Body of pancreas (tissue), 4 donors: ENCODE data around the gene ASTN2. TPM values are rescaled to one million over a fixed set of nuclear protein-coding genes. Genes with fewer than 3 reads are reported as not detected.

Experiments
- ATAC-seq: fragments of 150-250 bp; one replicate; pipeline ENCODE4 v1.9.1; 2016
- DNase-seq, 4 donors: peaks; one replicate each; pipeline ENCODE4 v3.0.0-alpha.2; 2019
- H3K27ac ChIP-seq, 4 donors: fragments of 200-600 bp; sonication (generic); 1 replicate in 3 of 4; 2 replicates in 1 of 4; pipeline versions ENCODE4 v1.5.1 to v1.6.1; 2016 to 2019; ENCODE audit warnings: mild to moderate bottlenecking in 1 of 4, mixed read lengths in 1 of 4, moderate library complexity in 1 of 4
- H3K27me3 ChIP-seq, 2 donors: fragments of 200-600 bp; sonication (generic); one replicate each; pipeline ENCODE4 v1.6.0; 2016; ENCODE audit warnings: mild to moderate bottlenecking in 1 of 2
- H3K36me3 ChIP-seq, 2 donors: fragments of 200-600 bp; sonication (generic); replicated peaks in 1 of 2; 2 replicates each; pipeline ENCODE4 v1.5.1; 2016; ENCODE audit warnings: low read depth in 2 of 2; ENCODE audit not compliant: insufficient read depth in 1 of 2
- H3K4me1 ChIP-seq: fragments of 200-600 bp; sonication (generic); one replicate; pipeline ENCODE4 v1.6.0; 2016
- H3K4me3 ChIP-seq, 2 donors: fragments of 200-600 bp; sonication (generic); 1 replicate in 1 of 2; 2 replicates in 1 of 2; pipeline ENCODE4 v1.5.1; 2016 to 2019
- H3K9me3 ChIP-seq, 3 donors: fragments of 200-600 bp; sonication (generic); 1 replicate in 2 of 3; 2 replicates in 1 of 3; pipeline ENCODE4 v1.5.1; 2016
- CTCF ChIP-seq, 7 experiments: fragments of 450-650 bp in 4 of 7; fragments of 200-600 bp in 3 of 7; sonication (generic) in 3 of 7; IDR thresholded peaks; one replicate each; pipeline ENCODE4 v1.5.1; 2016 to 2019; ENCODE audit warnings: antibody characterized with exemption in 7 of 7
- POLR2A ChIP-seq, 3 donors: fragments of 450-650 bp; IDR thresholded peaks; one replicate each; pipeline ENCODE4 v1.6.1; 2016; ENCODE audit warnings: antibody characterized with exemption in 3 of 3, mild to moderate bottlenecking in 2 of 3
- WGBS, 2 donors: methylation state at CpG; one replicate each; pipeline ENCODE4 v1.1.5; 2017; 5-methylcytosine and 5-hydroxymethylcytosine counted together
- intact Hi-C: fragments of 100-400 bp; cut with DNase I; formaldehyde crosslinking; loops from one replicate; pipeline ENCODE4 v1.15.1; 2023
- total RNA-seq, 2 donors: library from RNA; depleted of rRNA; stranded (reverse); fragments of >200 nt; gene quantifications; one replicate each; pipeline ENCODE4 v1.1.0, GENCODE V29; 2016

ASTN2 gene
- total RNA-seq, 2 donors from 2014 or later, result 8.2 to 9.6 TPM

GRCh38 chr9:117290306-117290840, 124.5 kb downstream of the ASTN2 start:
- intact Hi-C loops, result no loop called here
- no peaks in the 10 kb centered on the region for H3K9me3 ChIP-seq
- no peak overlapping the region for H3K4me3 ChIP-seq
- ATAC-seq (no peak), DNase-seq (no peak)
- no peaks in the 10 kb centered on the region for H3K4me1 ChIP-seq
- no peak for TF ChIP-seq CTCF (IDR thresholded peaks at IDR 0.05)
- no peak for TF ChIP-seq POLR2A (IDR thresholded peaks at IDR 0.05)
- no peaks in the 10 kb centered on the region for H3K36me3 ChIP-seq
- 92% methylated on average over 2 of the region's 2 CpGs for WGBS, 2 donors
- H3K27me3 ChIP-seq, result no peaks in the 10 kb centered on the region
- no peak overlapping the region for H3K27ac ChIP-seq

GRCh38 chr9:117286245-117286644, 128.6 kb downstream of the ASTN2 start:
- peak; percentile 50 to 81 (median 54) for DNase-seq
- intact Hi-C loops, result no loop called here
- no peak overlapping the region for H3K4me3 ChIP-seq
- no peak overlapping the region for H3K27ac ChIP-seq
- H3K9me3 ChIP-seq, result no peaks in the 10 kb centered on the region
- no peak for TF ChIP-seq CTCF (IDR thresholded peaks at IDR 0.05)
- no peak for TF ChIP-seq POLR2A (IDR thresholded peaks at IDR 0.05)
- peak; percentile 63 for ATAC-seq
- no peaks in the 10 kb centered on the region for H3K36me3 ChIP-seq
- no peaks in the 10 kb centered on the region for H3K27me3 ChIP-seq
- H3K4me1 ChIP-seq, result no peaks in the 10 kb centered on the region
- WGBS, 2 donors, result 41 to 48% methylated on average over 5 of the region's 5 CpGs

- no peak for TF ChIP-seq CTCF (IDR thresholded peaks at IDR 0.05)
- no peak for TF ChIP-seq POLR2A (IDR thresholded peaks at IDR 0.05)
- no peaks in the 10 kb centered on the region for H3K27me3 ChIP-seq
- no peaks in the 10 kb centered on the region for H3K4me1 ChIP-seq
- no peaks in the 10 kb centered on the region for H3K9me3 ChIP-seq
- intact Hi-C loops, result no loop called here
- H3K4me3 ChIP-seq, result no peak overlapping the region
- 76 to 88% methylated on average over 1 of the region's 1 CpG for WGBS, 2 donors
- DNase-seq (no peak), ATAC-seq (no peak)
- H3K27ac ChIP-seq, result no peak overlapping the region
- no peaks in the 10 kb centered on the region for H3K36me3 ChIP-seq
Observed at GRCh38 chr9:117284414-117284813, 130.4 kb downstream of the ASTN2 start.

- WGBS, 2 donors, result 63 to 87% methylated on average over 2 of the region's 2 CpGs
- no peaks in the 10 kb centered on the region for H3K27me3 ChIP-seq
- no peaks in the 10 kb centered on the region for H3K9me3 ChIP-seq
- H3K36me3 ChIP-seq, result no peaks in the 10 kb centered on the region
- H3K4me3 ChIP-seq, result no peak overlapping the region
- ATAC-seq (no peak), DNase-seq (no peak)
- no peak overlapping the region for H3K27ac ChIP-seq
- intact Hi-C loops, result no loop called here
- TF ChIP-seq CTCF (IDR thresholded peaks at IDR 0.05), result no peak
- TF ChIP-seq POLR2A (IDR thresholded peaks at IDR 0.05), result no peak
- H3K4me1 ChIP-seq, result peaks cover 9% of the 10 kb centered on the region
Observed at GRCh38 chr9:117282541-117282940, 132.3 kb downstream of the ASTN2 start.

- no peaks in the 10 kb centered on the region for H3K9me3 ChIP-seq
- intact Hi-C loops, result no loop called here
- ATAC-seq (no peak), DNase-seq (no peak)
- no peak overlapping the region for H3K4me3 ChIP-seq
- H3K27me3 ChIP-seq, result no peaks in the 10 kb centered on the region
- WGBS, 2 donors, result 60 to 68% methylated on average over 7 of the region's 7 CpGs
- peaks cover 9% of the 10 kb centered on the region for H3K4me1 ChIP-seq
- no peaks in the 10 kb centered on the region for H3K36me3 ChIP-seq
- TF ChIP-seq CTCF (IDR thresholded peaks at IDR 0.05) (no peak), POLR2A (IDR thresholded peaks at IDR 0.05) (no peak)
- H3K27ac ChIP-seq, result no peak overlapping the region
Observed at GRCh38 chr9:117278471-117279035, 136.3 kb downstream of the ASTN2 start.
